HL-60 (cell line): ENCODE measurements around the gene CSNK2A2.

Experiments
- GABPA ChIP-seq: IDR thresholded peaks from 2 replicates; pipeline ENCODE4 v1.6.1; 2012; ENCODE audit warnings: low read depth
- POLR2AphosphoS5 ChIP-seq: IDR thresholded peaks from 2 replicates; pipeline ENCODE4 v1.6.1; 2012; ENCODE audit warnings: low read depth
- SPI1 ChIP-seq: IDR thresholded peaks from 2 replicates; pipeline ENCODE4 v1.6.1; 2012; ENCODE audit warnings: low read depth, mild to moderate bottlenecking, borderline replicate concordance
- TF ChIP-seq, protein P1 (sequence below): IDR thresholded peaks from one replicate; pipeline ENCODE4 v1.5.1; 2011; ENCODE audit warnings: low read length, control low read depth, inconsistent platforms; ENCODE audit not compliant: insufficient read depth
- TF ChIP-seq, protein P2 (sequence below): IDR thresholded peaks from 2 replicates; pipeline ENCODE4 v1.6.1; 2012; ENCODE audit warnings: low read depth; ENCODE audit not compliant: insufficient replicate concordance

DNA sequence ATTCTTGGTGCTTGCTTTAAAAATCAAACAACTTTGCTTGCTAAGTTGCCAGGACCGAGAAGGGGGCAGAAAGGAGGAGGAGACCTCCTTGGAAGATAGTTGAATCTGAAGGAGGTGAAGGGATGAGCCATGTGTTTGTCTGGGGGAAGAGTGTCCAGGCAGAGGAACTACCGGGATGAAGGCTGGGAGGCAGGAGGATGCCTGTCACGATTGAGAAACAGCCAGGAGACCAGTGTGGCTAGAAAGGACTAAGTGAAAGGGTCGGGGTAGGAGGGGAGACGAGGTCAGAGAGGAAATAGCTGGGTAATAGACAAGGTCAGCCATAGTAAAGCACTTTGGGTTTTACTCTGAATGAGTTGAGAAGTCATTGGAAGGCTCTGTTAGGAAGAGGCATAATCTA lies 38.9 kb upstream of the CSNK2A2 start:
- TF ChIP-seq POLR2AphosphoS5 (no peak), GABPA (no peak), SPI1 (no peak)
- TF ChIP-seq, protein P1, sequence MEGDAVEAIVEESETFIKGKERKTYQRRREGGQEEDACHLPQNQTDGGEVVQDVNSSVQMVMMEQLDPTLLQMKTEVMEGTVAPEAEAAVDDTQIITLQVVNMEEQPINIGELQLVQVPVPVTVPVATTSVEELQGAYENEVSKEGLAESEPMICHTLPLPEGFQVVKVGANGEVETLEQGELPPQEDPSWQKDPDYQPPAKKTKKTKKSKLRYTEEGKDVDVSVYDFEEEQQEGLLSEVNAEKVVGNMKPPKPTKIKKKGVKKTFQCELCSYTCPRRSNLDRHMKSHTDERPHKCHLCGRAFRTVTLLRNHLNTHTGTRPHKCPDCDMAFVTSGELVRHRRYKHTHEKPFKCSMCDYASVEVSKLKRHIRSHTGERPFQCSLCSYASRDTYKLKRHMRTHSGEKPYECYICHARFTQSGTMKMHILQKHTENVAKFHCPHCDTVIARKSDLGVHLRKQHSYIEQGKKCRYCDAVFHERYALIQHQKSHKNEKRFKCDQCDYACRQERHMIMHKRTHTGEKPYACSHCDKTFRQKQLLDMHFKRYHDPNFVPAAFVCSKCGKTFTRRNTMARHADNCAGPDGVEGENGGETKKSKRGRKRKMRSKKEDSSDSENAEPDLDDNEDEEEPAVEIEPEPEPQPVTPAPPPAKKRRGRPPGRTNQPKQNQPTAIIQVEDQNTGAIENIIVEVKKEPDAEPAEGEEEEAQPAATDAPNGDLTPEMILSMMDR, result no peak
- TF ChIP-seq, protein P2, sequence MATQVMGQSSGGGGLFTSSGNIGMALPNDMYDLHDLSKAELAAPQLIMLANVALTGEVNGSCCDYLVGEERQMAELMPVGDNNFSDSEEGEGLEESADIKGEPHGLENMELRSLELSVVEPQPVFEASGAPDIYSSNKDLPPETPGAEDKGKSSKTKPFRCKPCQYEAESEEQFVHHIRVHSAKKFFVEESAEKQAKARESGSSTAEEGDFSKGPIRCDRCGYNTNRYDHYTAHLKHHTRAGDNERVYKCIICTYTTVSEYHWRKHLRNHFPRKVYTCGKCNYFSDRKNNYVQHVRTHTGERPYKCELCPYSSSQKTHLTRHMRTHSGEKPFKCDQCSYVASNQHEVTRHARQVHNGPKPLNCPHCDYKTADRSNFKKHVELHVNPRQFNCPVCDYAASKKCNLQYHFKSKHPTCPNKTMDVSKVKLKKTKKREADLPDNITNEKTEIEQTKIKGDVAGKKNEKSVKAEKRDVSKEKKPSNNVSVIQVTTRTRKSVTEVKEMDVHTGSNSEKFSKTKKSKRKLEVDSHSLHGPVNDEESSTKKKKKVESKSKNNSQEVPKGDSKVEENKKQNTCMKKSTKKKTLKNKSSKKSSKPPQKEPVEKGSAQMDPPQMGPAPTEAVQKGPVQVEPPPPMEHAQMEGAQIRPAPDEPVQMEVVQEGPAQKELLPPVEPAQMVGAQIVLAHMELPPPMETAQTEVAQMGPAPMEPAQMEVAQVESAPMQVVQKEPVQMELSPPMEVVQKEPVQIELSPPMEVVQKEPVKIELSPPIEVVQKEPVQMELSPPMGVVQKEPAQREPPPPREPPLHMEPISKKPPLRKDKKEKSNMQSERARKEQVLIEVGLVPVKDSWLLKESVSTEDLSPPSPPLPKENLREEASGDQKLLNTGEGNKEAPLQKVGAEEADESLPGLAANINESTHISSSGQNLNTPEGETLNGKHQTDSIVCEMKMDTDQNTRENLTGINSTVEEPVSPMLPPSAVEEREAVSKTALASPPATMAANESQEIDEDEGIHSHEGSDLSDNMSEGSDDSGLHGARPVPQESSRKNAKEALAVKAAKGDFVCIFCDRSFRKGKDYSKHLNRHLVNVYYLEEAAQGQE, result no peak
